Chondrocyte (in vitro differentiated cells): ENCODE measurements around the gene S100A11. TPM values are rescaled to one million over a fixed set of nuclear protein-coding genes. Genes with fewer than 3 reads are reported as not detected.

ENCODE experiments used
- DNase-seq: peaks from one replicate; pipeline ENCODE4 v3.0.0; 2021; ENCODE audit warnings: mixed read lengths, low spot score
- H3K27ac Mint-ChIP-seq: one replicate; pipeline ENCODE4 v1.8.0; 2021; ENCODE audit warnings: mild to moderate bottlenecking, moderate library complexity, mixed read lengths; ENCODE audit not compliant: unreplicated experiment
- H3K27me3 Mint-ChIP-seq: 2 replicates; pipeline ENCODE4 v1.8.0; 2021; ENCODE audit warnings: low read depth, mixed read lengths
- H3K36me3 Mint-ChIP-seq: 2 replicates; pipeline ENCODE4 v1.8.0; 2021; ENCODE audit warnings: low read depth, mixed read lengths
- H3K4me1 Mint-ChIP-seq: 2 replicates; pipeline ENCODE4 v1.8.0; 2021; ENCODE audit warnings: low read depth, mild to moderate bottlenecking, mixed read lengths
- H3K4me3 Mint-ChIP-seq: one replicate; pipeline ENCODE4 v1.8.0; 2021; ENCODE audit warnings: mild to moderate bottlenecking, moderate library complexity, mixed read lengths; ENCODE audit not compliant: unreplicated experiment
- H3K9me3 Mint-ChIP-seq: 2 replicates; pipeline ENCODE4 v1.8.0; 2021; ENCODE audit warnings: low read depth, mixed read lengths
- CTCF ChIP-seq: fragments of 200-600 bp; sonication (generic); IDR thresholded peaks from 2 replicates; pipeline ENCODE4 v1.5.0; 2021; ENCODE audit warnings: antibody characterized with exemption, mild to moderate bottlenecking, moderate library complexity
- total RNA-seq: library from RNA; stranded (reverse); gene quantifications from 3 replicates; pipeline ENCODE4 v1.2.1, GENCODE V29; 2021

Gene S100A11
- total RNA-seq, 1 donor from 2014 or later, result 741 TPM

GRCh38 chr1:151989211-151989862 is 47.5 kb downstream of the S100A11 start:
- Mint-ChIP-seq H3K27me3 (no peaks in the 10 kb centered on the region), H3K9me3 (no peaks in the 10 kb centered on the region), H3K4me1 (peaks cover 72% of the 10 kb centered on the region), H3K36me3 (peaks cover 8% of the 10 kb centered on the region), H3K27ac (peak overlapping the region; percentile 99), H3K4me3 (peak overlapping the region; percentile 88)
- no peak for TF ChIP-seq CTCF
- DNase-seq, result no peak

GRCh38 chr1:151988405-151988923 is 48.3 kb downstream of the S100A11 start:
- H3K4me1 Mint-ChIP-seq, result peaks cover 73% of the 10 kb centered on the region
- DNase-seq, result no peak
- H3K9me3 Mint-ChIP-seq, result no peaks in the 10 kb centered on the region
- H3K27ac Mint-ChIP-seq, result peak overlapping the region; percentile 99
- H3K27me3 Mint-ChIP-seq, result no peaks in the 10 kb centered on the region
- H3K36me3 Mint-ChIP-seq, result peaks cover 16% of the 10 kb centered on the region
- TF ChIP-seq CTCF, result no peak
- peak overlapping the region; percentile 50 for H3K4me3 Mint-ChIP-seq

GRCh38 chr1:151986501-151987190 is 50.2 kb downstream of the S100A11 start:
- H3K4me3 Mint-ChIP-seq, result no peak overlapping the region
- TF ChIP-seq CTCF, result no peak
- DNase-seq, result no peak
- peaks cover 26% of the 10 kb centered on the region for H3K36me3 Mint-ChIP-seq
- no peaks in the 10 kb centered on the region for H3K9me3 Mint-ChIP-seq
- peak overlapping the region; percentile 37 for H3K27ac Mint-ChIP-seq
- peaks cover 75% of the 10 kb centered on the region for H3K4me1 Mint-ChIP-seq
- H3K27me3 Mint-ChIP-seq, result no peaks in the 10 kb centered on the region

- H3K4me1 Mint-ChIP-seq, result peaks cover 75% of the 10 kb centered on the region
- peaks cover 29% of the 10 kb centered on the region for H3K36me3 Mint-ChIP-seq
- no peaks in the 10 kb centered on the region for H3K9me3 Mint-ChIP-seq
- DNase-seq, result no peak
- H3K4me3 Mint-ChIP-seq, result no peak overlapping the region
- H3K27me3 Mint-ChIP-seq, result no peaks in the 10 kb centered on the region
- H3K27ac Mint-ChIP-seq, result no peak overlapping the region
- no peak for TF ChIP-seq CTCF
Observed at GRCh38 chr1:151985768-151986167, 51.0 kb downstream of the S100A11 start.

- peaks cover 29% of the 10 kb centered on the region for H3K36me3 Mint-ChIP-seq
- H3K4me1 Mint-ChIP-seq, result peaks cover 75% of the 10 kb centered on the region
- H3K27ac Mint-ChIP-seq, result no peak overlapping the region
- H3K27me3 Mint-ChIP-seq, result no peaks in the 10 kb centered on the region
- H3K9me3 Mint-ChIP-seq, result no peaks in the 10 kb centered on the region
- H3K4me3 Mint-ChIP-seq, result no peak overlapping the region
- no peak for TF ChIP-seq CTCF
- DNase-seq, result no peak
Observed at GRCh38 chr1:151985270-151985669, 51.5 kb downstream of the S100A11 start.
